ENCODE data around the gene PDLIM7. TPM values are rescaled to one million over a fixed set of nuclear protein-coding genes. Genes with fewer than 3 reads are reported as not detected.

Gene PDLIM7
- total and polyA plus RNA-seq, 2 of the 4 experiments (the other 2 are of a cell fraction): 70.4 to 534 TPM

DNA sequence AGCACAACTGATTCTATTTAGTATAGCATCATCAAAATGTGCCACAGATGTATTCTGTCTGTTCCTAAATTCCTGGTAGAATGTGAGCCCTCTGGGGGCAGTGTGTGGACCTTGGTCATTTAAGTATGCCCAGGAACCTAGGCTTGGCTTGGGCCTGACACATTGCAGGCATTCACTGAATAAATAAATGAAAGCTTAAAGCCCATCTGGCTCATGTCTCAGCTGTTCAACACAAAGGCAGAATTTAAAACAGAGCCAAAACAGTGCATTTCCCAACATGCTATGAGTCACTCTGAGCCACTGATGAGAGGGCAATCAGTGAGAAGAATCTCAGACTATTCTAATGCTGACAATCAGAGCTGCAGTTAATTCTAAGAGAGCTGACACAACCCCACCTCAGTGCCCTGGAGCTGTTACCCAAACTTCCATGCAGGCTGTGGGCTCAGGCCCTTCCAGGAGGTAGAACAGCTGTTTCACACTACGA is 48.9 kb upstream of the PDLIM7 start (continued):
- TF ChIP-seq, protein P1, sequence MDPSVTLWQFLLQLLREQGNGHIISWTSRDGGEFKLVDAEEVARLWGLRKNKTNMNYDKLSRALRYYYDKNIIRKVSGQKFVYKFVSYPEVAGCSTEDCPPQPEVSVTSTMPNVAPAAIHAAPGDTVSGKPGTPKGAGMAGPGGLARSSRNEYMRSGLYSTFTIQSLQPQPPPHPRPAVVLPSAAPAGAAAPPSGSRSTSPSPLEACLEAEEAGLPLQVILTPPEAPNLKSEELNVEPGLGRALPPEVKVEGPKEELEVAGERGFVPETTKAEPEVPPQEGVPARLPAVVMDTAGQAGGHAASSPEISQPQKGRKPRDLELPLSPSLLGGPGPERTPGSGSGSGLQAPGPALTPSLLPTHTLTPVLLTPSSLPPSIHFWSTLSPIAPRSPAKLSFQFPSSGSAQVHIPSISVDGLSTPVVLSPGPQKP (IDR thresholded peaks at IDR 0.05; ENCODE audit: borderline replicate concordance, low read depth, low read length): no peak
- 0 out of 2 replicates have a peak, but pooled peaks have one; percentile 70 for TF ChIP-seq CHD1 (IDR thresholded peaks at IDR 0.05; ENCODE audit: low read depth, low read length)
- TF ChIP-seq RFX5 (IDR thresholded peaks at IDR 0.05; ENCODE audit: low read depth, low read length): no peak
- TF ChIP-seq MXI1 (IDR thresholded peaks at IDR 0.05; ENCODE audit: borderline replicate concordance, low read depth, low read length): no peak
- TF ChIP-seq, protein P2, sequence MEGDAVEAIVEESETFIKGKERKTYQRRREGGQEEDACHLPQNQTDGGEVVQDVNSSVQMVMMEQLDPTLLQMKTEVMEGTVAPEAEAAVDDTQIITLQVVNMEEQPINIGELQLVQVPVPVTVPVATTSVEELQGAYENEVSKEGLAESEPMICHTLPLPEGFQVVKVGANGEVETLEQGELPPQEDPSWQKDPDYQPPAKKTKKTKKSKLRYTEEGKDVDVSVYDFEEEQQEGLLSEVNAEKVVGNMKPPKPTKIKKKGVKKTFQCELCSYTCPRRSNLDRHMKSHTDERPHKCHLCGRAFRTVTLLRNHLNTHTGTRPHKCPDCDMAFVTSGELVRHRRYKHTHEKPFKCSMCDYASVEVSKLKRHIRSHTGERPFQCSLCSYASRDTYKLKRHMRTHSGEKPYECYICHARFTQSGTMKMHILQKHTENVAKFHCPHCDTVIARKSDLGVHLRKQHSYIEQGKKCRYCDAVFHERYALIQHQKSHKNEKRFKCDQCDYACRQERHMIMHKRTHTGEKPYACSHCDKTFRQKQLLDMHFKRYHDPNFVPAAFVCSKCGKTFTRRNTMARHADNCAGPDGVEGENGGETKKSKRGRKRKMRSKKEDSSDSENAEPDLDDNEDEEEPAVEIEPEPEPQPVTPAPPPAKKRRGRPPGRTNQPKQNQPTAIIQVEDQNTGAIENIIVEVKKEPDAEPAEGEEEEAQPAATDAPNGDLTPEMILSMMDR (conservative IDR thresholded peaks at IDR 0.05; ENCODE audit: low read depth, low read length): peak; percentile 35

Measured in IMR-90 (cell line).